Endothelial cell of umbilical vein (primary cell): ENCODE data around the gene STIMATE. TPM values are rescaled to one million over a fixed set of nuclear protein-coding genes. Genes with fewer than 3 reads are reported as not detected.

Experiments used
- BruUV-seq: library from RNA; stranded (reverse); fragments of 400-500 nt; replicated peaks from 2 replicates; lab custom pipeline; 2021; lab: Mats Ljungman, UMichigan
- CTCF ChIA-PET: fragments of 300-600, 350-600 bp; sonication (Branson Sonifier 250); formaldehyde crosslinking; loops from one replicate; lab custom pipeline; 2021; ENCODE audit warnings: antibody characterized with exemption, inconsistent platforms; lab: Charles Lee
- POLR2A ChIA-PET: fragments of 300-600, 350-600 bp; sonication (Branson Sonifier 250); formaldehyde crosslinking; loops from one replicate; lab custom pipeline; 2021; ENCODE audit warnings: antibody characterized with exemption, inconsistent platforms; lab: Charles Lee
- DNase-seq: peaks from one replicate; pipeline ENCODE4 v3.0.0-alpha.2; 2011; ENCODE audit warnings: low read depth, low spot score
- FAIRE-seq: peaks from 2 replicates; lab custom pipeline; 2011; peaks lifted over from hg19 to GRCh38; lab: Jason Lieb, UNC
- H2AFZ ChIP-seq: 2 replicates; pipeline ENCODE4 v1.6.0; 2012; ENCODE audit warnings: low read depth, low read length, control low read depth, inconsistent platforms
- H3K27ac ChIP-seq: 2 replicates; pipeline ENCODE4 v1.5.1; 2011; ENCODE audit warnings: low read depth, mild to moderate bottlenecking, control low read depth, low read length, moderate library complexity; ENCODE audit not compliant: insufficient read depth
- H3K27me3 ChIP-seq, 2 experiments: 2 replicates each; pipeline versions ENCODE4 v1.6.0 to v1.6.1; 2011; ENCODE audit warnings: low read length in 2 of 2, mixed read lengths in 1 of 2; ENCODE audit not compliant: control insufficient read depth in 2 of 2, insufficient read depth in 2 of 2
- H3K36me3 ChIP-seq, 2 experiments: 2 replicates in 1 of 2; 3 replicates in 1 of 2; pipeline ENCODE4 v1.5.1; 2011; ENCODE audit warnings: low read length in 2 of 2, mild to moderate bottlenecking in 1 of 2, moderate library complexity in 1 of 2; ENCODE audit not compliant: control insufficient read depth in 2 of 2, insufficient read depth in 2 of 2; ENCODE audit errors: extremely low read depth in 1 of 2
- H3K4me1 ChIP-seq: 3 replicates; pipeline ENCODE4 v1.5.1; 2011; ENCODE audit warnings: mild to moderate bottlenecking, low read length; ENCODE audit not compliant: control insufficient read depth, insufficient read depth; ENCODE audit errors: extremely low read depth
- H3K4me2 ChIP-seq: 2 replicates; pipeline ENCODE4 v1.6.1; 2011; ENCODE audit warnings: low read length, control low read depth, mixed read lengths; ENCODE audit not compliant: insufficient read depth
- H3K4me3 ChIP-seq, 3 experiments: fragments of 200-600 bp in 1 of 3; sonication (generic), shearing (Covaris generic) in 1 of 3; replicated peaks in 1 of 3; 2 replicates each; pipeline ENCODE4 v1.5.1; 2011 to 2016; ENCODE audit warnings: control low read depth in 3 of 3, low read length in 3 of 3, mild to moderate bottlenecking in 2 of 3, inconsistent platforms in 1 of 3, low read depth in 1 of 3, moderate library complexity in 1 of 3; ENCODE audit not compliant: insufficient read depth in 1 of 3
- H3K79me2 ChIP-seq: 2 replicates; pipeline ENCODE4 v1.6.0; 2012; ENCODE audit warnings: low read length, inconsistent platforms; ENCODE audit not compliant: control insufficient read depth, insufficient read depth
- H3K9ac ChIP-seq: replicated peaks from 2 replicates; pipeline ENCODE3; 2011; ENCODE audit warnings: low read length, control low read depth; ENCODE audit not compliant: insufficient read depth; ENCODE audit errors: extremely low read depth
- H3K9me1 ChIP-seq: replicated peaks from 3 replicates; pipeline ENCODE4 v1.6.0; 2011; ENCODE audit warnings: mild to moderate bottlenecking, low read length; ENCODE audit not compliant: control insufficient read depth, insufficient read depth; ENCODE audit errors: extremely low read depth
- H3K9me3 ChIP-seq: replicated peaks from 2 replicates; pipeline ENCODE4 v1.5.1; 2012; ENCODE audit warnings: low read length, inconsistent platforms; ENCODE audit not compliant: control insufficient read depth, insufficient read depth
- H4K20me1 ChIP-seq: replicated peaks from 2 replicates; pipeline ENCODE3; 2011; ENCODE audit warnings: mild to moderate bottlenecking, low read length; ENCODE audit not compliant: control insufficient read depth, insufficient read depth; ENCODE audit errors: extremely low read depth
- EZH2 ChIP-seq: IDR thresholded peaks from 2 replicates; pipeline ENCODE4 v1.6.1; 2012; ENCODE audit warnings: borderline replicate concordance, low read depth, mild to moderate bottlenecking, moderate library complexity, low read length, inconsistent platforms; ENCODE audit not compliant: severe bottlenecking
- FOS ChIP-seq: IDR thresholded peaks from 2 replicates; pipeline ENCODE4 v1.6.1; 2011; ENCODE audit warnings: mild to moderate bottlenecking, low read length, moderate library complexity, borderline replicate concordance; ENCODE audit not compliant: insufficient read depth
- GATA2 ChIP-seq: IDR thresholded peaks from 2 replicates; pipeline ENCODE4 v1.7.0; 2011; ENCODE audit warnings: low read depth, mild to moderate bottlenecking, moderate library complexity, mixed read lengths, low read length; ENCODE audit not compliant: insufficient read length, insufficient read depth
- JUN ChIP-seq: IDR thresholded peaks from 2 replicates; pipeline ENCODE4 v1.6.1; 2011; ENCODE audit warnings: borderline replicate concordance, low read depth; ENCODE audit not compliant: insufficient read length, insufficient read depth
- MYC ChIP-seq: IDR thresholded peaks from one replicate; pipeline ENCODE4 v1.6.1; 2011; ENCODE audit warnings: mild to moderate bottlenecking, low read depth, low read length
- POLR2A ChIP-seq: IDR thresholded peaks from 2 replicates; pipeline ENCODE4 v1.6.1; 2012; ENCODE audit warnings: low read depth, mild to moderate bottlenecking, control low read depth, low read length
- POLR2AphosphoS5 ChIP-seq: IDR thresholded peaks from 2 replicates; pipeline ENCODE4 v1.6.1; 2012; ENCODE audit warnings: low read depth, mild to moderate bottlenecking, control low read depth, low read length, moderate library complexity; ENCODE audit not compliant: insufficient read depth
- dilution Hi-C: fragments of 300-500 bp; cut with MboI; formaldehyde crosslinking; loops from one replicate; pipeline ENCODE4 v1.15.0; 2019; ENCODE audit warnings: low sequenced_read_pairs; ENCODE audit not compliant: extremely low pct_ligation_motif_present
- intact Hi-C: fragments of 100-400 bp; cut with micrococcal nuclease; formaldehyde crosslinking; loops from one replicate; pipeline ENCODE4 v1.10.0; 2022
- polyA plus RNA-seq, 4 experiments: library from polyadenylated mRNA; depleted of rRNA in 3 of 4; stranded (reverse) in 3 of 4; unstranded in 1 of 4; fragments of >200 nt; gene quantifications; 2 replicates each; pipeline versions ENCODE4 v1.2.1 to v1.2.3, GENCODE V29; 2011 to 2012; ENCODE audit warnings: missing spikeins in 1 of 4
- total RNA-seq: library from RNA; stranded (reverse); gene quantifications from 2 replicates; pipeline ENCODE4 v1.2.3, GENCODE V29; 2021
- TF ChIP-seq, protein P1 (sequence below): IDR thresholded peaks from 2 replicates; pipeline ENCODE4 v1.6.1; 2011; ENCODE audit not compliant: insufficient read depth, insufficient read length
- TF ChIP-seq, protein P2 (sequence below), 2 donors: IDR thresholded peaks; 1 replicate in 1 of 2; 2 replicates in 1 of 2; pipeline ENCODE4 v1.5.1; 2011; ENCODE audit warnings: low read length in 2 of 2, mild to moderate bottlenecking in 2 of 2, moderate library complexity in 2 of 2, control low read depth in 1 of 2, inconsistent platforms in 1 of 2, low read depth in 1 of 2; ENCODE audit not compliant: insufficient read depth in 1 of 2; ENCODE audit errors: extremely low read depth in 1 of 2

STIMATE gene
- total and polyA plus RNA-seq, 2 donors (not counting 3 experiments of a cell fraction or from before 2014, with no cell fraction given) = 18.2 to 24.0 TPM

GRCh38 chr3:52879090-52879489 is 18.3 kb downstream of the STIMATE start:
- no peak overlapping the region for H3K4me3 ChIP-seq
- POLR2A ChIA-PET = no interaction called here
- dilution Hi-C loops = no loop called here

More at GRCh38 chr3:52879090-52879489, 18.3 kb downstream of the STIMATE start:
- no peak for FAIRE-seq
- Histone ChIP-seq H3K79me2 (no peaks in the 10 kb centered on the region), H3K4me2 (no peak overlapping the region), H3K9me3 (no peaks in the 10 kb centered on the region), H4K20me1 (no peaks in the 10 kb centered on the region), H3K9ac (no peak overlapping the region), H3K27ac (no peak overlapping the region), H3K36me3 (no peaks in the 10 kb centered on the region), H2AFZ (no peak overlapping the region), H3K9me1 (no peaks in the 10 kb centered on the region), H3K4me1 (no peaks in the 10 kb centered on the region), H3K27me3 (no peaks in the 10 kb centered on the region)
- CTCF ChIA-PET = interaction anchor here (0.7 to 1.6 kb wide), 9 partner anchors 10 to 108 kb away, joined by 3 to 5 read pairs (median 3); no protein-coding TSS in a partner anchor
- no peak for DNase-seq
- BruUV-seq = no TSS peak
- intact Hi-C loops = no loop called here
- no peak for TF ChIP-seq MYC
- TF ChIP-seq JUN = no peak
- no peak for TF ChIP-seq FOS
- TF ChIP-seq, protein P1, sequence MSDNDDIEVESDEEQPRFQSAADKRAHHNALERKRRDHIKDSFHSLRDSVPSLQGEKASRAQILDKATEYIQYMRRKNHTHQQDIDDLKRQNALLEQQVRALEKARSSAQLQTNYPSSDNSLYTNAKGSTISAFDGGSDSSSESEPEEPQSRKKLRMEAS = no peak
- no peak for TF ChIP-seq GATA2
- TF ChIP-seq, protein P2, sequence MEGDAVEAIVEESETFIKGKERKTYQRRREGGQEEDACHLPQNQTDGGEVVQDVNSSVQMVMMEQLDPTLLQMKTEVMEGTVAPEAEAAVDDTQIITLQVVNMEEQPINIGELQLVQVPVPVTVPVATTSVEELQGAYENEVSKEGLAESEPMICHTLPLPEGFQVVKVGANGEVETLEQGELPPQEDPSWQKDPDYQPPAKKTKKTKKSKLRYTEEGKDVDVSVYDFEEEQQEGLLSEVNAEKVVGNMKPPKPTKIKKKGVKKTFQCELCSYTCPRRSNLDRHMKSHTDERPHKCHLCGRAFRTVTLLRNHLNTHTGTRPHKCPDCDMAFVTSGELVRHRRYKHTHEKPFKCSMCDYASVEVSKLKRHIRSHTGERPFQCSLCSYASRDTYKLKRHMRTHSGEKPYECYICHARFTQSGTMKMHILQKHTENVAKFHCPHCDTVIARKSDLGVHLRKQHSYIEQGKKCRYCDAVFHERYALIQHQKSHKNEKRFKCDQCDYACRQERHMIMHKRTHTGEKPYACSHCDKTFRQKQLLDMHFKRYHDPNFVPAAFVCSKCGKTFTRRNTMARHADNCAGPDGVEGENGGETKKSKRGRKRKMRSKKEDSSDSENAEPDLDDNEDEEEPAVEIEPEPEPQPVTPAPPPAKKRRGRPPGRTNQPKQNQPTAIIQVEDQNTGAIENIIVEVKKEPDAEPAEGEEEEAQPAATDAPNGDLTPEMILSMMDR (IDR thresholded peaks at IDR 0.05; ENCODE audit: extremely low read depth in 1 of 2, insufficient read depth in 1 of 2, low read depth in 1 of 2, low read length in 2 of 2) = no peak
- TF ChIP-seq POLR2AphosphoS5 = no peak
- TF ChIP-seq EZH2 = no peak
- TF ChIP-seq POLR2A = no peak
